GM21423 (cell line): ENCODE measurements around the gene AK6.
"Not testable (repeated sequence)": the region's sequence is repeated elsewhere in the genome, so short reads cannot be mapped to it uniquely, and the experiment has no call there.

Source experiments
- ATAC-seq: cut with Tn5 transposase; IDR thresholded peaks from one replicate; pipeline ENCODE4 v1.9.1; 2021; ENCODE audit warnings: mild to moderate bottlenecking, moderate library complexity; ENCODE audit not compliant: unreplicated experiment

Gene AK6

DNA sequence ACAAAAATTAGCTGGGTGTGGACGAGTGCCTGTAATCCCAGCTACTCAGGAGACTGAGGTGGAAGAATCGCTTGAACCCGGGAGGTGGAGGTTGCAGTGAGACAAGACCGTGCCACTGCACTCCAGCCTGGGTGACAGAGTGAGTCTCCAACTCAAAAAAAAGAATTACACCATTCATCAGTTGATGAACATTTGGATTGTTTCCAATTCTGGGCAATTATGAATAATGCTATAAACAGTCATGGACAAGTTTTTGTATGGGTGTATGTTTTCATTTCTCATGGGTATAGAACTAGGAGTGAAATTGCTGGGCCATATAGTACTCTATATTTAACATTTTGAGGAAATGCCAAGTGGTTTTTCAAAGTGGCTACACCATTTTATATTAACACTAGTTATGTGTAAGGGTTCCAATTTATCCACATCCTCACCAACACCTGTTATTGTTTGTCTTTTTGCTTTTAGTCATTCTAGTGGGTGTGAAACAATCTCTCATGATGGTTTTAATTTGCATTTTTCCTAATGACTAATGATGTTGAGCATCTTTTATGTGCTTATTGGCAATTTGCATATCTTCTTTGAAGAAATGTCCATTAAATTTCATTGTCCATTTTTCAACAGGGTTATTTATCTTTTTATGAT is 27.7 kb downstream of the AK6 start:
- ATAC-seq, result no peak

DNA sequence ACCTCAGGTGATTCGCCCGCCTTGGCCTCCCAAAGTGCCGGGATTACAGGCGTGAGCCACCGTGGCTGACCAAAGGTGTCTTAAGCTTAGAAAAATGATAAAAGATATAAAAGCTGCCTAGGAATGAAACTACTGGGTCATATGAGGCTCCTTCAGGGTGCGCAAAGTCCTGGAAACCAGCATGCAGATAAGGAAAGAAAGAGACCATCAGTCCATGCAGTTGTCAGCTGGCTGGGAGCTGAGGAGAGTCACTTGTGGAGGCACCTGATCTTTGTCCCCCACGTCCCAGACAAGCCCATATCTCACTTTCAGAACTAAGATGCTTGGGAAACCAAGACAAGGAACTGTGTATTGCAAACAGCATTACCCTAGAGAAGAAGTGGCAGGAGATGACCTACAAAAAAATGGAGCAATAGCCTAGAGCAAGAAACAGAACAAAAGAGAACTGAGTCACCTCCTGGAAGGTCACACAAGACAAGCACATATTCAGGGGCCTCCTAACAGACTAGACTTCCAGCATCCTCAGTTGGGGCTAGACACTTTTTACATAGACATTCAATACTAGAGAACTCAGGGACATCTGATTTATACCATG is 33.9 kb downstream of the AK6 start:
- ATAC-seq, result no peak

DNA sequence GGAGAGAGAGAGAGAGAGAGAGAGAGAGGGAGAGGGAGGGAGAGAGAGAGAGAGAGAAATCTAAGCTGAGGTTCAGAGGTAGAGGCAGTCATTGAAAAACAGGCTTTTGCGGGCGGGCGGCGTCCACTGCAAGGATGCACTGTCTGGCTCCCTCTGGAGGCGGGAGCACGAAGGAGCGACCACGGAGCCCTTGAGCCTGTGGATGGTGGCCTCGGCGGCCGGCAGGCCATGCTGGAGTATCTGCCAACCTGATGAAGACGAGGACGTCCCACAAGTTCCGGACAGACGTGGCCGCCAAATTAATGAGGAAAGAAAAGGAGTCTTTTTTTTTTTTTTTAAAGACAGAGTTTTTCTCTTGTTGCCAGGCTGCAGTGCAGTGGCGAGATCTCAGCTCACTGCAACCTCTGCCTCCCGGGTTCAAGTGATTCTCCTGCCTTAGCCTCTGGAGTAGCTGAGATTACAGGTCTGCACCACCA is 34.5 kb downstream of the AK6 start:
- ATAC-seq, result peak; percentile 53

DNA sequence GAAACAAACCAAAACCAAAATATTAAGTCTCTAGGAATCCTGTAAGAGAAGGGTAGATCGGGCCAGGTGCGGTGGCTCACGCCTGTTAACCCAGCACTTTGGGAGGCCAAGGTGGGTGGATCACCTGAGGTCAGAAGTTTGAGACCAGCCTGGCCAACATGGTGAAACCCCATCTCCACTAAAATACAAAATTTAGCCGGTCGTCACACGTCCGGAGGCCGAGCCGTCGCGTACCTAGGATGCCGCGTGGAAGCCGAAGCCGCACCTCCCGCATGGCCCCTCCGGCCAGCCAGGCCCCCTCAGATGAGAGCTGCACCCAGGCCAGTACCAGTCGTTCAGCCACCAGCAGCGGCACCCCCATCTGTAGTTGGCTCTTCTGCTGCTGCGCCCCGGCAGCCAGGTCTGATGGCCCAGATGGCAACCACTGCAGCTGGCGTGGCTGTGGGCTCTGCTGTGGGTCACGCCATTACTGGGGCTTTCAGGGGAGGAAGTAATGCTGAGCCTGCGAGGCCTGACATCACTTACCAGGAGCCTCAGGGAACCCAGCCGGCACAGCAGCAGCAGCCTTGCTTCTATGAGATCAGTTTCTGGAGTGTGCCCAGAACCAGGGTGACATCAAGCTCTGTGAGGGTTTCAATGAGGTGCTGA is 35.5 kb downstream of the AK6 start:
- ATAC-seq, result not testable (repeated sequence)

DNA sequence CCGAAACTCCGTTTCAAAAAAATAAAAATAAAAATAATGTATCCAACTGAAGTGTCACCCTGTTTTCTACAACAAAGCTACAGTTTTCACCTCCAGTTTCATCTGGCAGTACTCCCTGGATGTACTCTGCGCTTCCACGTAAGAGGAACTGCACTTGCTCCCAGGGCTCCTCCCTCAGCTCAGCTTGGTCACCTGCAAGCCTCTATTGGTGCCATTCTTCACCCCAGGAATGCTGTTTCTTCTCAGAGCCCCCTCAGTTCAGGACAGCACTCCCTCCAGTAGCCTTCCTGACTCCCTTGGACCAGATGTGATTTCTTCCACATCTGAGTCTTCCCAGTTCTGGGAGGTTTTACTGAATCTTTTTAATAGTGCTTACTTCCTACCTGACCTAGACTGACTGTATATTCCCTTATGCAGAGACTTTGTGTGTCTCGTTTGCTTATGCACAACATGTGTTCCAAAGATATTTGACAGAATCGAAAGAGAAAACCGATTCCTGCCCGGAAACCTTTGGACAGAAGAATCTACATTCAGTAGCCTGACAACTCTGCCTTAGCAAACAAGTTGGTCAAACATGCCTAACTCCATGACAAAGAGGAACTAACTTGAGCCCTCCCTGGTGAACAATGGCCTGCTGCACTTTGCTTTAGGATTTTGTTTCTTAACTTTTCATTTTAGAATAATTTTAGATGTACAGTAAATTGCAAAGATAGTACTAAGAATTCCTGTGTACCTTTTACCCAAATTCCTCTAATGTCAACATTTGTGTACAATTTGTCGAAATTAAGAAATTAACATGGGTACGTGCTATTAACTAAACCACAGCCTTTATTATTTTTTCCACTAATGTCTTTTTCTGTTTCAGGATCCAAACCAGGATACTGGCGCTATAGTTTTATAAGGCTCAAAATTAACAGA is 37.5 kb downstream of the AK6 start:
- no peak for ATAC-seq

DNA sequence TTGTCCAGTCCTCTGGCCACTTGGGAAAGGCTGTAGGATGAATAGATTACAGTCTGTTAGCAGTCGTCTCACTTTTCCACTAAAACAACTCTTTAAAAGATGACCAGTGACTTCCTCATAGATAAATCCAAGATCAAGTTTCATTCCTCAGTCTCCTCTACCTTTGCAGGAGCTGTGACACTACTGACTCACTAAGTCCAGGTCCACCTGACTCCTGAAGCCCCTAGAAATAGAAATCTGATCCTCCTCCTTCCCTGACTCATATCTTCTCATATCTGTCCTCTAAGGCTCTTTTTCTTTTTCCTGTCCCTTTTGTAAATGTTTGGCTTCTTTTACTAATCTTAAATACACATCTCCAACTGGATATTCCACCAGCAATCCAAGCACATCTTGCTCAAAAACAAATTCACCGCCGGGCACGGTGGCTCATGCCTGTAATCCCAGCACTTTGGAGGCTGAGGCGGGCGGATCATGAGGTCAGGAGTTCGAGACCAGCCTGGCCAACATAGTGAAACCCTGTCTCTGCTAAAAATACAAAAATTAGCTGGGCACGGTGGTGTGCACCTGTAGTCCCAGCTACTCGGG is 39.3 kb downstream of the AK6 start:
- no peak for ATAC-seq

DNA sequence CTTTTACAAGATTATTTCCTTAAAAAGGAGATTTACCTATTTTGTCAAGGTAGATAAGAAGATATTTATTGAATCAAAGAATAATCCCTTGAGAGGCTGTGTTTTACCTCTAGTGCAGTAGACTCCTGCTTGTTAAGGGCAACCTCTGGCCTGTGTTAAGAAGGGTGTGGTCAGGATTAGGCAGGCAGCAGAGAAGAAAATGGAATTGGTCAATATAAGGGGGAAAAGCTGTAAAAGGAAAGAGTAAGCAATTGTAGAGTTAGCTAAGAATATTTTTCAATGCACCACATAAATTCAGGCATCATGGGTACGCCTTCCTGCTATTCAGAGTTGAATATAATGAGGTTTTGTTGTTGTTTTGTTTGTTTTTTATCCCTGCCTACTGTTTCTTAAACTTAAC is 43.0 kb downstream of the AK6 start:
- ATAC-seq, result no peak

DNA sequence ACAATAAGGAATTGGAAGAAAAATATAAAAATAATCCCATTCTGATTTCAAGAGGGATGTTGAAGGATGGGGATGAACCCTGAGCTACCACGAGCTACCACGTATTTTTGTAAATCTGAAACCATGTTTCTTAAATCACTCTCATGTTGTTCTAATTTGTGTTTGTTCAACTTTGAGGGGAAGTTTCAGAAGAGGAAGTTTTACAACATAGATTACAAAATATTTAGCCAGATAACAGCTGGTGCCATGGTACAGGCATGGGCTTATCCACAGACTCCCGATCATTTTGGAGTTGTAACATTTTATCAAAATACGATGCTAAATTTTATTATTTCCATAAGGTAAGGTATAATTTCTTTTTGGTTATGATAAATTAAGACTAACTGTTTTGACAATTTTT is 51.9 kb downstream of the AK6 start:
- ATAC-seq, result no peak

DNA sequence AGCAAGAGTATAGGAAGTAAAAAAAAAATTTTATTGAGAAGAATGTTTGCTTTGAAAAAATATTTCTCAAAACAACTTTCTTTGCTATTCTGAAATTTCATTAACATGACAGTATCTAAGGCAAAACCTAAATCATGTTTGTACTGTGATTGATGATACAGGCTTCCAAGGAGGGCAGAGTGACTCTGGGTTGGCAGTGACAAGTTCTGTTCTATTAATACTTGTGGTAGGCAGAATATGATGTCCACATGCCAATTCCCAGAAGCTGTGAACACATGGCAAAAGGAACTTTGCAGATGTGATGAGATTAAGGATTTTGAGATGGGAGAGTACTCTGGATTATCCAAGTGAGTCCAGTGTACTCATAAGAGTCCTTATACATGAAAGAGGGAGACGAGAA is 53.3 kb downstream of the AK6 start:
- no peak for ATAC-seq

DNA sequence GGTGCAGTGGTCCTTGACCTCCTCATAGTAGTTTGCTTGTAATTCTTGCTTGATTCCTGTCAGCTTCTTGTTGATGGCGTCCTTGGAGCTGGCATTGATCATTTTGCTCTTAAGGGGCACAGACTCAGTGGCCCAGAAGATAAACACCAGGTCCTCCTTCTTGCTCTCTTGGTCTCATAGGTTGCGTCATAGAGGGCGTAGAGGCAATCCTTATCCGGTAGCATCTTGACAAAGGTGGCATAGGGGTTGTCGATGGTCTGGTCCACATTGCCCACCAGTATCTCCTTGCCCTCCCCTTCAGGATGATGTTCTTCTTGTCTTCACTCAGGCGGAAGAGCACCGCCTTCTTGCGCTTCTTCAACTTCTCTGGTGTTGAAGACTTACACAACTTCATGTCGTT is 55.9 kb downstream of the AK6 start:
- ATAC-seq, result no peak

DNA sequence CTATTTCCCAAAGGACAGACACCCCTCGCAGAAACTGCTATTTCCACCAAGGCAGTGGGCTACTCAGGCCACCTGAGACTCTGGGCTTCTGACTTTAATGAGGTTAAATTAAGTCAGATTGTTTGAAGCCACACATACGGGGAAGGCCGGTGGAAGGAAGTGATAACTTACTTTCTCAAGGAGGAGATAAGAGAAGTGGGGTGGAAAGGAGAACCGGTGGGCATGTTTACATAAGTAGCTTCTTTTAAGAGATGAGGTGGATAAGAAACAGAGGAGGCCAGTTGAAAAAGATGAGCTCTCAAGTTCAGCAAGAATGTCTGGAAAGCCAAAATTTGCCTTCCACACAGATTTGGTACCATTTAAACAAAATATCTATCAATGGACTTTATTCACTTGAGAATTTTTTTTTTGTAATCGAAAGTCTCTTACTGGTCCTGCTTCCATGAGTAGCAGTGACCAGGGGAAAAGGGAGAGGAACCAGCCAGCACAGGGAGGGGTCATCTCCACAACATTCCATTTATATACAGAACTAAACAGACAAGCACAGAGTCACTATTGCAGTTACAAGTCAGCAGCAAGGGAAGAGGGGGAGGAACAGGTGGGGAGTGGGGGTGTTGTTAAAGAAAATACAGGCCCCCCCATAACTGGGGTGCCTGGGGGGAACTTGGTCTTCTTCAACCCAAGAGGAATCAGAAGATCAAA is 56.7 kb downstream of the AK6 start:
- no peak for ATAC-seq

DNA sequence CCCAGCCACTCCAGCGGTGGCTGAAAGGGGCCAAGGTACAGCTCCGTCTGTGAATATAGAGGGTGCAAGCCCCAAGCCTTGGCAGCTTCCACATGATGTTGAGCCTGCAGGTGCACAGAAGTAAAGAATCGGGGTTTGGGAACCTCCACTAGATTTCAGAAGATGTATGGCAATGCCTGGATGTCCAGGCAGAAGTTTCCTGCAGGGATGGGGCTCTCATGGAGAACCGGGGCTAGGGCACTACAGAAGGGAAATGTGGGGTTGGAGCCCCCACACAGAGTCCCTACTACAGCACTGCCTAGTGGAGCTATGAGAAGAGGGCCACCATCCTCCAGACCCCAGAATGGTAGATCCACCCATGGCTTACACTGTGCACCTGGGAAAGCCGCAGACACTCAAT is 59.9 kb downstream of the AK6 start:
- ATAC-seq, result no peak

DNA sequence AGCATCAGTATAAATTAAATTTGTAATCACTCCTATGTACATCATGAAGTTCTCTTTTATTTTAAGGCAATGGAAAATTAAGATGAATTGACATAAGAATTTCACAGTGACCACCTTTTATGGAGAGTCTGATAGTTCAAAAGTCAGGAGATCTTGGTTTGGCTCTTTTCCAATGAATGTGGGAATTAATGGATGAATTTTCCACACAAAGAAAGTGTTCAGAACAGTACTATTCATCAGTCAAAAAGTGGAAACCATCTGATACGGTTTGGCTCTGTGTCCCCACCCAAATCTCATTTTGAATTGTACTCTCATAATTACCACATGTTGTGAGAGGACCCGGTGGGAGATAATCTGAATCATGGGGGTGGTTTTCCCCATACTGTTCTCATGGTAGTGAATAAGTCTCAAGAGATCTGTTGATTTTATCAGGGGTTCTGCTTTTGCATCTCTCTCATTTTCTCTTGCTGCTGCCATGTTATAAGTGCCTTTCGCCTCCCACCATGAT is 61.2 kb downstream of the AK6 start:
- ATAC-seq, result no peak

DNA sequence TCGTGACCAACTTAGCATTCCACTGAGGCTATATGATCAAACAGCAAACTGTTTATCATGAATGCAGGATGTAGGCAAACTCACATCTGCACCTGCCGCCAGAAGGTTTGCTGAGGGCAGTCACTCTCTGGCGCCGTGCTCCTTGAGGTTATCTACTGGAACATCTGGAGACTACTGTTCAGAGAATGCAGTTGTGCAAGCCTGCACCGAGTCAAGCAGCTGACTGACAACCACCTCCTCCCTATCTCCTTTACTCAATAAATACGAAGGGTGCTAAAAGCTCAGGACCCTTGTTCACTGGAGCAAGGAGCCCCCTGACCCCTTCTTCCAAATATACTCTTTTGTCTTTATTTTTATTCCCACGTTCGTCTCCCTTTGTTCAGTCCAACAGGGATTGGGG is 63.8 kb downstream of the AK6 start:
- ATAC-seq, result no peak
